ENCODE measurements around the gene ASGR1.

Gene ASGR1

DNA sequence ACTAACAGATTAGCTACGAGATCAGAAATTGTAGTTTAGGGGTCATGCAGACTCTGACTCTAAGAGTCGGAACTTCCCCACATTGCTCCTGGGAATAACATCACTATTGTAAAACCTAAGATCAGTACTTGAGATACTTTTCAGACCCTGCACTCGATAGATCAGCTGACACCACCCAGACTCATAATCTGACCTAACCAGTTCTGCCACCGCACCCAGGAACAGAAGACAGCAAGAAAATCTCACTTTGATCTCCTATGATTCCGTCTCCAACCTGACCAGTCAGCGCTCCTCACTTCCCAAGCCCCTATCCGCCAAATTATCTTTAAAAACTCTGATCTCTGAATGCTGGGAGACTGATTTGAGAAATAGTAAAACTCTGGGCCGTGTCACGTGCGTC, 37.3 kb downstream of the ASGR1 start (continued):
- no peak for TF ChIP-seq OSR1 (CRISPR knock-in tag; IDR thresholded peaks at IDR 0.05)
- no peak for TF ChIP-seq ISL1 (CRISPR knock-in tag; IDR thresholded peaks at IDR 0.05)
- TF ChIP-seq ZFP3 (CRISPR knock-in tag; IDR thresholded peaks at IDR 0.05): no peak
- TF ChIP-seq, protein P1, sequence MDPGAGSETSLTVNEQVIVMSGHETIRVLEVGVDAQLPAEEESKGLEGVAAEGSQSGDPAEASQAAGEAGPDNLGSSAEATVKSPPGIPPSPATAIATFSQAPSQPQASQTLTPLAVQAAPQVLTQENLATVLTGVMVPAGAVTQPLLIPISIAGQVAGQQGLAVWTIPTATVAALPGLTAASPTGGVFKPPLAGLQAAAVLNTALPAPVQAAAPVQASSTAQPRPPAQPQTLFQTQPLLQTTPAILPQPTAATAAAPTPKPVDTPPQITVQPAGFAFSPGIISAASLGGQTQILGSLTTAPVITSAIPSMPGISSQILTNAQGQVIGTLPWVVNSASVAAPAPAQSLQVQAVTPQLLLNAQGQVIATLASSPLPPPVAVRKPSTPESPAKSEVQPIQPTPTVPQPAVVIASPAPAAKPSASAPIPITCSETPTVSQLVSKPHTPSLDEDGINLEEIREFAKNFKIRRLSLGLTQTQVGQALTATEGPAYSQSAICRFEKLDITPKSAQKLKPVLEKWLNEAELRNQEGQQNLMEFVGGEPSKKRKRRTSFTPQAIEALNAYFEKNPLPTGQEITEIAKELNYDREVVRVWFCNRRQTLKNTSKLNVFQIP (CRISPR knock-in tag; IDR thresholded peaks at IDR 0.05; ENCODE audit: borderline replicate concordance, low read depth): no peak
- no peak for TF ChIP-seq ZNF565 (CRISPR knock-in tag; conservative IDR thresholded peaks at IDR 0.05; ENCODE audit: low read depth)

DNA sequence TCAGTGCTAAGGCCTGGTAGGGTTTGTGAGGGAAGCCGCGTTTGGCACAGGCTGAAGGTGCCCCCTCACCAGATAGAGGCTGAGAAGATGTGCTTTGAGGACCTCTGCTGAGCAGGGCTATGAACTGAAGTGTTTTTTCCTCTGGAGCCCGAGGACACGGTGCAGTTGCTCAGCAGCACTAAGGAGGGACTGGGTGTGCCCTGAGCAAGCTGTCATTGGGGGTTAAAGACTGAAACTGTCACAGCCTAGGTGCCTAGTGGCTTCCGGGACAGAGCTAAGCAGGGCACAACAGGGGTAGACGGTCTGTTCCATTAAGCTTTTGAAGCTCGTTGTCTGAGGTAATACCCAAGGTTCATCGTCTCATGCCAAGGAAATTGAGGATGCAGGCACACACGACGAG, 39.8 kb downstream of the ASGR1 start:
- ATAC-seq: no peak; the same call in 1 of the 3 replicates
- TF ChIP-seq PPARA (CRISPR knock-in tag; IDR thresholded peaks at IDR 0.05; ENCODE audit: borderline replicate concordance): no peak
- no peak for TF ChIP-seq ZNF8 (CRISPR knock-in tag; IDR thresholded peaks at IDR 0.05)
- no peak for TF ChIP-seq ZC3H10 (CRISPR knock-in tag; IDR thresholded peaks at IDR 0.05)
- no peak for TF ChIP-seq TCF4 (CRISPR knock-in tag; IDR thresholded peaks at IDR 0.05; ENCODE audit: borderline replicate concordance)
- no peak for TF ChIP-seq CSDC2 (CRISPR knock-in tag; IDR thresholded peaks at IDR 0.05)
- TF ChIP-seq, protein P1 (CRISPR knock-in tag; IDR thresholded peaks at IDR 0.05; ENCODE audit: borderline replicate concordance, low read depth): no peak
- no peak for TF ChIP-seq ZNF70 (CRISPR knock-in tag; IDR thresholded peaks at IDR 0.05)
- TF ChIP-seq, protein P2, sequence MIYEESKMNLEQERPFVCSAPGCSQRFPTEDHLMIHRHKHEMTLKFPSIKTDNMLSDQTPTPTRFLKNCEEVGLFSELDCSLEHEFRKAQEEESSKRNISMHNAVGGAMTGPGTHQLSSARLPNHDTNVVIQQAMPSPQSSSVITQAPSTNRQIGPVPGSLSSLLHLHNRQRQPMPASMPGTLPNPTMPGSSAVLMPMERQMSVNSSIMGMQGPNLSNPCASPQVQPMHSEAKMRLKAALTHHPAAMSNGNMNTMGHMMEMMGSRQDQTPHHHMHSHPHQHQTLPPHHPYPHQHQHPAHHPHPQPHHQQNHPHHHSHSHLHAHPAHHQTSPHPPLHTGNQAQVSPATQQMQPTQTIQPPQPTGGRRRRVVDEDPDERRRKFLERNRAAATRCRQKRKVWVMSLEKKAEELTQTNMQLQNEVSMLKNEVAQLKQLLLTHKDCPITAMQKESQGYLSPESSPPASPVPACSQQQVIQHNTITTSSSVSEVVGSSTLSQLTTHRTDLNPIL (CRISPR knock-in tag; IDR thresholded peaks at IDR 0.05; ENCODE audit: low read depth): no peak
- TF ChIP-seq, protein P3, sequence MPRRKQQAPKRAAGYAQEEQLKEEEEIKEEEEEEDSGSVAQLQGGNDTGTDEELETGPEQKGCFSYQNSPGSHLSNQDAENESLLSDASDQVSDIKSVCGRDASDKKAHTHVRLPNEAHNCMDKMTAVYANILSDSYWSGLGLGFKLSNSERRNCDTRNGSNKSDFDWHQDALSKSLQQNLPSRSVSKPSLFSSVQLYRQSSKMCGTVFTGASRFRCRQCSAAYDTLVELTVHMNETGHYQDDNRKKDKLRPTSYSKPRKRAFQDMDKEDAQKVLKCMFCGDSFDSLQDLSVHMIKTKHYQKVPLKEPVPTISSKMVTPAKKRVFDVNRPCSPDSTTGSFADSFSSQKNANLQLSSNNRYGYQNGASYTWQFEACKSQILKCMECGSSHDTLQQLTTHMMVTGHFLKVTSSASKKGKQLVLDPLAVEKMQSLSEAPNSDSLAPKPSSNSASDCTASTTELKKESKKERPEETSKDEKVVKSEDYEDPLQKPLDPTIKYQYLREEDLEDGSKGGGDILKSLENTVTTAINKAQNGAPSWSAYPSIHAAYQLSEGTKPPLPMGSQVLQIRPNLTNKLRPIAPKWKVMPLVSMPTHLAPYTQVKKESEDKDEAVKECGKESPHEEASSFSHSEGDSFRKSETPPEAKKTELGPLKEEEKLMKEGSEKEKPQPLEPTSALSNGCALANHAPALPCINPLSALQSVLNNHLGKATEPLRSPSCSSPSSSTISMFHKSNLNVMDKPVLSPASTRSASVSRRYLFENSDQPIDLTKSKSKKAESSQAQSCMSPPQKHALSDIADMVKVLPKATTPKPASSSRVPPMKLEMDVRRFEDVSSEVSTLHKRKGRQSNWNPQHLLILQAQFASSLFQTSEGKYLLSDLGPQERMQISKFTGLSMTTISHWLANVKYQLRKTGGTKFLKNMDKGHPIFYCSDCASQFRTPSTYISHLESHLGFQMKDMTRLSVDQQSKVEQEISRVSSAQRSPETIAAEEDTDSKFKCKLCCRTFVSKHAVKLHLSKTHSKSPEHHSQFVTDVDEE (CRISPR knock-in tag; IDR thresholded peaks at IDR 0.05): no peak

DNA sequence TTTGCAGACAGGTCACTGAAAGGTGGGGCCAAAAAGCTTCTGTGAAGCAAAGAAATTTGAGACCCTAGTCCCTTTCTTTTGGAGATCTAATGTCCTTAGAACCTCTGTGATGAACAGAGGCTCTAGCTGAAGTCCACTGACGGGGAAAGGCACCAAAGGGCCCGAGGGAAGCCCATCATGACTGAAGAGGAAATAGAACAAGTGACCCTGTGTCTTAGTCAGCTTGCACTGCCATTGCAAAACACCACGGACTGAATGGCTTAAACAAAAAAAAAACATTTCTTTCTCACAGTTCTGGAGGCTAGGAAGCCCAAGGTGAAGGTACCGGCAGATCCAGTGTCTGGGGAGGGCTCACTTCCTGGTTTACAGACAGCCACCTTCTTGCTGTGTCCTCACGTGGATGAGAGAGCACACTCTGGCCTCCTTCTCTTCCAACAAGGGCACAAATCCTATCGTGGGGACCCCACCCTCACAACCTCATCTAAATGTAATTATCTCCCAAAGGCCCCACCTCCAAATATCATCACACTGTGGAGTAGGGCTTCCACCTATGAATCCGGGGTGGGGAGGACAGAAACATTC, 40.3 kb downstream of the ASGR1 start:
- TF ChIP-seq ARNTL (CRISPR knock-in tag; IDR thresholded peaks at IDR 0.05; ENCODE audit: borderline replicate concordance, low read depth): no peak
- TF ChIP-seq ZNF565 (CRISPR knock-in tag; conservative IDR thresholded peaks at IDR 0.05; ENCODE audit: low read depth): no peak
- TF ChIP-seq ZFP30 (CRISPR knock-in tag; IDR thresholded peaks at IDR 0.05): no peak
- no peak for TF ChIP-seq GLIS3 (CRISPR knock-in tag; IDR thresholded peaks at IDR 0.05)
- TF ChIP-seq SNAI2 (CRISPR knock-in tag; IDR thresholded peaks at IDR 0.05): no peak
- no peak for TF ChIP-seq PPARA (CRISPR knock-in tag; IDR thresholded peaks at IDR 0.05; ENCODE audit: borderline replicate concordance)
- TF ChIP-seq ZFP3 (CRISPR knock-in tag; IDR thresholded peaks at IDR 0.05): no peak
- TF ChIP-seq, protein P1 (CRISPR knock-in tag; IDR thresholded peaks at IDR 0.05; ENCODE audit: borderline replicate concordance, low read depth): no peak
- no peak for TF ChIP-seq ISL1 (CRISPR knock-in tag; IDR thresholded peaks at IDR 0.05)
- TF ChIP-seq, protein P4, sequence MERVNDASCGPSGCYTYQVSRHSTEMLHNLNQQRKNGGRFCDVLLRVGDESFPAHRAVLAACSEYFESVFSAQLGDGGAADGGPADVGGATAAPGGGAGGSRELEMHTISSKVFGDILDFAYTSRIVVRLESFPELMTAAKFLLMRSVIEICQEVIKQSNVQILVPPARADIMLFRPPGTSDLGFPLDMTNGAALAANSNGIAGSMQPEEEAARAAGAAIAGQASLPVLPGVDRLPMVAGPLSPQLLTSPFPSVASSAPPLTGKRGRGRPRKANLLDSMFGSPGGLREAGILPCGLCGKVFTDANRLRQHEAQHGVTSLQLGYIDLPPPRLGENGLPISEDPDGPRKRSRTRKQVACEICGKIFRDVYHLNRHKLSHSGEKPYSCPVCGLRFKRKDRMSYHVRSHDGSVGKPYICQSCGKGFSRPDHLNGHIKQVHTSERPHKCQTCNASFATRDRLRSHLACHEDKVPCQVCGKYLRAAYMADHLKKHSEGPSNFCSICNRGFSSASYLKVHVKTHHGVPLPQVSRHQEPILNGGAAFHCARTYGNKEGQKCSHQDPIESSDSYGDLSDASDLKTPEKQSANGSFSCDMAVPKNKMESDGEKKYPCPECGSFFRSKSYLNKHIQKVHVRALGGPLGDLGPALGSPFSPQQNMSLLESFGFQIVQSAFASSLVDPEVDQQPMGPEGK (CRISPR knock-in tag; IDR thresholded peaks at IDR 0.05; ENCODE audit: borderline replicate concordance): no peak
- TF ChIP-seq CSDC2 (CRISPR knock-in tag; IDR thresholded peaks at IDR 0.05): no peak
- TF ChIP-seq, protein P3 (CRISPR knock-in tag; IDR thresholded peaks at IDR 0.05): no peak
- TF ChIP-seq ZNF70 (CRISPR knock-in tag; IDR thresholded peaks at IDR 0.05): no peak
- ATAC-seq: no peak
